B cell (primary cell): ENCODE data around the gene CDKN2C.

Source experiments
- EZH2 ChIP-seq: IDR thresholded peaks from 2 replicates; pipeline ENCODE4 v1.6.1; 2012; ENCODE audit warnings: borderline replicate concordance, low read depth, mild to moderate bottlenecking, moderate library complexity, low read length; ENCODE audit not compliant: insufficient read depth, poor library complexity, severe bottlenecking
- TF ChIP-seq, protein P1 (sequence below): fragments of 200-600 bp; IDR thresholded peaks from one replicate; pipeline ENCODE4 v1.8.0; 2022; ENCODE audit warnings: antibody characterized with exemption, mild to moderate bottlenecking

DNA sequence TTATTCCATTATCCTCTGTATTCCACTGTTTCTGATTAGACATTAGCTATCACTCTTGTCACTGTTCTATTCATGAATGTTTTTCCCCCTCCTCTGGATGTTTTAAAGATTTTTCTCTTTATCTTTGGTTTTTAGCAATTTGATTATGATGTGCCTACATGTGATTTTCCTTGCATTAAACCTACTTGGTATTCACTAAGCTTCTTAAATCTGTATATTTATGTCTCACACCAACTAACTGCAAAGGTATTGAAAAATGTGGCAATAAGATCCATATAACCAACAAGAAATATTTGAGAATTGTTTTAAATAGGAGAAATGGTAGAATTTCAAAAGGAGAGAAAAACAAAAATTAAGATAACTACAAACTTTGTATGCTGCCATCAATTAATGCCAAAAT lies 35.2 kb upstream of the CDKN2C start:
- TF ChIP-seq, protein P1, sequence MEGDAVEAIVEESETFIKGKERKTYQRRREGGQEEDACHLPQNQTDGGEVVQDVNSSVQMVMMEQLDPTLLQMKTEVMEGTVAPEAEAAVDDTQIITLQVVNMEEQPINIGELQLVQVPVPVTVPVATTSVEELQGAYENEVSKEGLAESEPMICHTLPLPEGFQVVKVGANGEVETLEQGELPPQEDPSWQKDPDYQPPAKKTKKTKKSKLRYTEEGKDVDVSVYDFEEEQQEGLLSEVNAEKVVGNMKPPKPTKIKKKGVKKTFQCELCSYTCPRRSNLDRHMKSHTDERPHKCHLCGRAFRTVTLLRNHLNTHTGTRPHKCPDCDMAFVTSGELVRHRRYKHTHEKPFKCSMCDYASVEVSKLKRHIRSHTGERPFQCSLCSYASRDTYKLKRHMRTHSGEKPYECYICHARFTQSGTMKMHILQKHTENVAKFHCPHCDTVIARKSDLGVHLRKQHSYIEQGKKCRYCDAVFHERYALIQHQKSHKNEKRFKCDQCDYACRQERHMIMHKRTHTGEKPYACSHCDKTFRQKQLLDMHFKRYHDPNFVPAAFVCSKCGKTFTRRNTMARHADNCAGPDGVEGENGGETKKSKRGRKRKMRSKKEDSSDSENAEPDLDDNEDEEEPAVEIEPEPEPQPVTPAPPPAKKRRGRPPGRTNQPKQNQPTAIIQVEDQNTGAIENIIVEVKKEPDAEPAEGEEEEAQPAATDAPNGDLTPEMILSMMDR: no peak
- no peak for TF ChIP-seq EZH2
